H9 (cell line): ENCODE results near the gene RGS2. TPM values are rescaled to one million over a fixed set of nuclear protein-coding genes. Genes with fewer than 3 reads are reported as not detected.

ENCODE experiments used
- DNase-seq: peaks from one replicate; pipeline ENCODE4 v3.0.0-alpha.2; 2017
- H2AFZ ChIP-seq: one replicate; pipeline ENCODE4 v1.6.1; 2013; ENCODE audit warnings: mild to moderate bottlenecking, low read length, control low read depth, moderate library complexity
- H2AK5ac ChIP-seq: 2 replicates; pipeline ENCODE4 v1.6.1; 2013; ENCODE audit warnings: low read length, control low read depth, mixed read lengths; ENCODE audit not compliant: insufficient read length
- H2BK120ac ChIP-seq: one replicate; pipeline ENCODE4 v1.6.1; 2013; ENCODE audit warnings: low read depth, mild to moderate bottlenecking, low read length, control low read depth, inconsistent platforms; ENCODE audit not compliant: poor library complexity, severe bottlenecking
- H2BK12ac ChIP-seq: 2 replicates; pipeline ENCODE4 v1.6.1; 2013; ENCODE audit warnings: low read length, control low read depth, mixed read lengths, low read depth; ENCODE audit not compliant: insufficient read length
- H2BK15ac ChIP-seq: 2 replicates; pipeline ENCODE4 v1.6.1; 2013; ENCODE audit warnings: low read depth, low read length, control low read depth
- H2BK20ac ChIP-seq: one replicate; pipeline ENCODE4 v1.6.1; 2013; ENCODE audit warnings: low read depth, mild to moderate bottlenecking, low read length, control low read depth, inconsistent platforms; ENCODE audit not compliant: poor library complexity, severe bottlenecking
- H2BK5ac ChIP-seq: 2 replicates; pipeline ENCODE4 v1.6.1; 2013; ENCODE audit warnings: low read length, control low read depth, mixed read lengths; ENCODE audit not compliant: insufficient read length
- H3K14ac ChIP-seq: 2 replicates; pipeline ENCODE4 v1.6.1; 2013; ENCODE audit warnings: low read length, control low read depth; ENCODE audit not compliant: insufficient read depth
- H3K18ac ChIP-seq: 2 replicates; pipeline ENCODE4 v1.6.1; 2013; ENCODE audit warnings: low read depth, mild to moderate bottlenecking, mixed read lengths, low read length, control low read depth; ENCODE audit not compliant: insufficient read length
- H3K23ac ChIP-seq: 2 replicates; pipeline ENCODE4 v1.6.1; 2013; ENCODE audit warnings: low read length, control low read depth, mixed read lengths, low read depth; ENCODE audit not compliant: insufficient read length
- H3K23me2 ChIP-seq: 2 replicates; pipeline ENCODE4 v1.6.1; 2013; ENCODE audit warnings: low read depth, mild to moderate bottlenecking, mixed read lengths, low read length, control low read depth; ENCODE audit not compliant: insufficient read length, poor library complexity, severe bottlenecking
- H3K27ac ChIP-seq: 2 replicates; pipeline ENCODE4 v1.5.1; 2013; ENCODE audit warnings: low read length, control low read depth, mixed read lengths, low read depth; ENCODE audit not compliant: insufficient read length
- H3K27me3 ChIP-seq: 2 replicates; pipeline ENCODE4 v1.6.1; 2013; ENCODE audit warnings: low read length, control low read depth, inconsistent platforms; ENCODE audit not compliant: insufficient read depth
- H3K4ac ChIP-seq: 2 replicates; pipeline ENCODE4 v1.6.1; 2013; ENCODE audit warnings: low read depth, mild to moderate bottlenecking, control low read depth, inconsistent platforms, low read length, moderate library complexity
- H3K4me1 ChIP-seq: 2 replicates; pipeline ENCODE4 v1.6.1; 2013; ENCODE audit warnings: low read length, control low read depth, inconsistent platforms; ENCODE audit not compliant: insufficient read depth
- H3K4me2 ChIP-seq: 2 replicates; pipeline ENCODE4 v1.6.1; 2013; ENCODE audit warnings: low read length, control low read depth, mixed read lengths; ENCODE audit not compliant: insufficient read length, insufficient read depth
- H3K56ac ChIP-seq: 2 replicates; pipeline ENCODE4 v1.6.1; 2013; ENCODE audit warnings: low read depth, mild to moderate bottlenecking, mixed read lengths, low read length, control low read depth; ENCODE audit not compliant: insufficient read length
- H3K79me1 ChIP-seq: 2 replicates; pipeline ENCODE4 v1.6.1; 2013; ENCODE audit warnings: low read depth, mild to moderate bottlenecking, moderate library complexity, low read length, control low read depth, inconsistent platforms; ENCODE audit not compliant: insufficient read depth, poor library complexity, severe bottlenecking
- H3K79me2 ChIP-seq: 2 replicates; pipeline ENCODE4 v1.6.1; 2013; ENCODE audit warnings: low read length, control low read depth, inconsistent platforms; ENCODE audit not compliant: insufficient read depth
- H3K9ac ChIP-seq: 2 replicates; pipeline ENCODE4 v1.6.1; 2013; ENCODE audit warnings: low read length, control low read depth, mixed read lengths; ENCODE audit not compliant: insufficient read length; ENCODE audit errors: extremely low read depth
- H3K9me3 ChIP-seq: one replicate; pipeline ENCODE4 v1.6.1; 2013; ENCODE audit warnings: low read depth, low read length, inconsistent platforms; ENCODE audit not compliant: control insufficient read depth
- H3T11ph ChIP-seq: one replicate; pipeline ENCODE4 v1.6.1; 2013; ENCODE audit warnings: mild to moderate bottlenecking, low read length, control low read depth, inconsistent platforms
- H4K20me1 ChIP-seq: one replicate; pipeline ENCODE4 v1.6.1; 2013; ENCODE audit not compliant: control insufficient read depth, insufficient read length, insufficient read depth
- H4K5ac ChIP-seq: 2 replicates; pipeline ENCODE4 v1.6.1; 2013; ENCODE audit warnings: low read depth, mild to moderate bottlenecking, mixed read lengths, low read length, control low read depth; ENCODE audit not compliant: insufficient read length
- H4K8ac ChIP-seq: replicated peaks from 2 replicates; pipeline ENCODE4 v1.6.1; 2013; ENCODE audit warnings: low read length, control low read depth, mixed read lengths, low read depth; ENCODE audit not compliant: insufficient read length
- H4K91ac ChIP-seq: 2 replicates; pipeline ENCODE4 v1.6.1; 2013; ENCODE audit warnings: low read depth, mild to moderate bottlenecking, moderate library complexity, mixed read lengths, low read length, control low read depth; ENCODE audit not compliant: insufficient read length
- H3K27ac Mint-ChIP-seq, 3 experiments: 2 replicates in 2 of 3; 3 replicates in 1 of 3; pipeline ENCODE4 v1.8.0; 2020 to 2021; ENCODE audit warnings: mixed read lengths in 3 of 3, mild to moderate bottlenecking in 1 of 3, moderate library complexity in 1 of 3
- H3K27me3 Mint-ChIP-seq: 2 replicates; pipeline ENCODE4 v1.8.0; 2021; ENCODE audit warnings: low read depth, mild to moderate bottlenecking, moderate library complexity, mixed read lengths
- H3K36me3 Mint-ChIP-seq, 3 experiments: 2 replicates in 2 of 3; 3 replicates in 1 of 3; pipeline ENCODE4 v1.8.0; 2020 to 2021; ENCODE audit warnings: low read depth in 3 of 3, mixed read lengths in 3 of 3; ENCODE audit not compliant: insufficient read depth in 1 of 3
- H3K4me1 Mint-ChIP-seq, 2 experiments: 2 replicates each; pipeline ENCODE4 v1.8.0; 2020; ENCODE audit warnings: mixed read lengths in 2 of 2
- H3K4me3 Mint-ChIP-seq, 2 experiments: 2 replicates in 1 of 2; 3 replicates in 1 of 2; pipeline ENCODE4 v1.8.0; 2020 to 2021; ENCODE audit warnings: mild to moderate bottlenecking in 2 of 2, mixed read lengths in 2 of 2, moderate library complexity in 1 of 2
- H3K9me3 Mint-ChIP-seq, 2 experiments: 2 replicates in 1 of 2; 3 replicates in 1 of 2; pipeline ENCODE4 v1.8.0; 2020; ENCODE audit warnings: mild to moderate bottlenecking in 2 of 2, mixed read lengths in 2 of 2, moderate library complexity in 1 of 2
- CTCF ChIP-seq: fragments of 200-600 bp; sonication (generic); conservative IDR thresholded peaks from 3 replicates; pipeline ENCODE4 v1.8.0; 2021; ENCODE audit warnings: antibody characterized with exemption, mild to moderate bottlenecking
- WGBS: extraction: QIAGEN DNeasy Blood & Tissue Kit; methylation state at CpG from one replicate; pipeline ENCODE4 v1.1.7; 2013; ENCODE audit warnings: missing lambda C conversion rate, low lambda C conversion rate, mixed read lengths; ENCODE audit not compliant: insufficient read length; ENCODE audit errors: extremely low coverage; 5-methylcytosine and 5-hydroxymethylcytosine counted together
- total RNA-seq: library from RNA; stranded (reverse); gene quantifications from 2 replicates; pipeline ENCODE4 v1.2.1, GENCODE V29; 2021

Gene RGS2
- total RNA-seq, 1 experiment from 2014 or later, result 13.9 TPM

DNA sequence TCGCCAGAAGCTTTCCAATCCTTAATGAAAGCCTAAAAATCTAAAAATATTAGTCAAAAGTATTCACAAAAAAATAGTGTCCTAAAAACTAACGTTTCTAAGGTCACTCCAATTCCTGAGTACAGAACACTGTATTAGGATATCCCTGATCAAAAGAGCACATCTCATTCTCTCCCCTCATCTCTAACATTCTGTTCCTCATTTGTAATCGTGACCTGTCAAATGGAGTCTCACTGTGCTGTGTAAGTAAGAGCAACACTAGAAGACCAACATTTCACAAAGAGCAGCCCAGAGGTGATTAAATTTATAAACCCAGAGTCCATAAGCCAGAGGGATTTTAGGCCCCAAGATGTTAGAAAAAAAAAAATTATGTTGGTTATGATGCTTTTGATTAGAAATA, 26.3 kb downstream of the RGS2 start:
- no peak overlapping the region for H3K18ac ChIP-seq
- no peaks in the 10 kb centered on the region for H3K27me3 ChIP-seq
- no peaks in the 10 kb centered on the region for H3K23me2 ChIP-seq
- H2BK120ac ChIP-seq, result no peak overlapping the region
- no CpG with 5 or more reads among the region's 3 CpGs for WGBS
- no peak for TF ChIP-seq CTCF
- H3K27me3 Mint-ChIP-seq, result no peaks in the 10 kb centered on the region
- H3K23ac ChIP-seq, result no peak overlapping the region
- no peaks in the 10 kb centered on the region for H3K79me2 ChIP-seq
- no peak overlapping the region for H3K27ac ChIP-seq
- no peak overlapping the region for H2AFZ ChIP-seq
- peaks cover 7% of the 10 kb centered on the region; the same call in 1 of the 2 replicates for H3K4me1 ChIP-seq
- no peak overlapping the region for H2BK15ac ChIP-seq
- no peak overlapping the region for H2BK12ac ChIP-seq
- no peak overlapping the region for H2BK20ac ChIP-seq
- no peak overlapping the region for H3K4me2 ChIP-seq
- H4K5ac ChIP-seq, result no peak overlapping the region
- no peak overlapping the region for H2BK5ac ChIP-seq
- no peaks in the 10 kb centered on the region for H3K9me3 ChIP-seq
- no peak overlapping the region for H4K8ac ChIP-seq
- no peak overlapping the region for H4K91ac ChIP-seq
- H3K4ac ChIP-seq, result no peak overlapping the region
- H3K79me1 ChIP-seq, result no peaks in the 10 kb centered on the region
- H3K9me3 Mint-ChIP-seq, result no peaks in the 10 kb centered on the region; a peak in 1 of 5 replicates
- no peaks in the 10 kb centered on the region for H4K20me1 ChIP-seq
- peaks cover 29 to 37% of the 10 kb centered on the region in 2 experiments for H3K4me1 Mint-ChIP-seq
- no peak for DNase-seq
- H3K27ac Mint-ChIP-seq, result no peak overlapping the region
- H3K14ac ChIP-seq, result no peak overlapping the region
- no peak overlapping the region for H3T11ph ChIP-seq
- H3K36me3 Mint-ChIP-seq, result peaks cover 0 to 2% (median 0%) of the 10 kb centered on the region in 3 experiments; a peak in 3 of 7 replicates
- H3K56ac ChIP-seq, result no peak overlapping the region
- H3K9ac ChIP-seq, result no peak overlapping the region
- H3K4me3 Mint-ChIP-seq, result no peak overlapping the region
- no peak overlapping the region for H2AK5ac ChIP-seq
